Keratinocyte (primary cell): ENCODE results near the gene KAT2B. TPM values are rescaled to one million over a fixed set of nuclear protein-coding genes. Genes with fewer than 3 reads are reported as not detected.

ENCODE experiments used
- DNase-seq: peaks from one replicate; pipeline ENCODE4 v3.0.0-alpha.2; 2011; ENCODE audit warnings: low read depth, missing footprints, low spot score
- FAIRE-seq: peaks from 2 replicates; lab custom pipeline; 2011; peaks lifted over from hg19 to GRCh38; lab: Jason Lieb, UNC
- H2AFZ ChIP-seq: 2 replicates; pipeline ENCODE4 v1.6.0; 2012; ENCODE audit warnings: low read length, control low read depth, inconsistent platforms; ENCODE audit not compliant: control insufficient read depth
- H3K27ac ChIP-seq: 2 replicates; pipeline ENCODE4 v1.5.1; 2011; ENCODE audit warnings: low read length; ENCODE audit not compliant: control insufficient read depth, insufficient read depth
- H3K27me3 ChIP-seq: 3 replicates; pipeline ENCODE4 v1.6.0; 2011; ENCODE audit warnings: low read length; ENCODE audit not compliant: control insufficient read depth, insufficient read depth; ENCODE audit errors: extremely low read depth
- H3K36me3 ChIP-seq, 2 experiments: 2 replicates in 1 of 2; 3 replicates in 1 of 2; pipeline ENCODE4 v1.5.1; 2011; ENCODE audit warnings: low read length in 2 of 2, mild to moderate bottlenecking in 1 of 2; ENCODE audit not compliant: control insufficient read depth in 2 of 2, insufficient read depth in 2 of 2; ENCODE audit errors: extremely low read depth in 1 of 2
- H3K4me1 ChIP-seq: 3 replicates; pipeline ENCODE4 v1.5.1; 2011; ENCODE audit warnings: low read length; ENCODE audit not compliant: control insufficient read depth, insufficient read depth; ENCODE audit errors: extremely low read depth
- H3K4me2 ChIP-seq: 3 replicates; pipeline ENCODE4 v1.6.0; 2011; ENCODE audit warnings: low read depth, low read length; ENCODE audit not compliant: control insufficient read depth, insufficient read depth; ENCODE audit errors: extremely low read depth
- H3K4me3 ChIP-seq, 3 experiments: fragments of 200-600 bp in 1 of 3; sonication (generic) in 1 of 3; 2 replicates in 2 of 3; 3 replicates in 1 of 3; pipeline ENCODE4 v1.5.1; 2011 to 2016; ENCODE audit warnings: low read length in 3 of 3, mild to moderate bottlenecking in 3 of 3, control low read depth in 2 of 3, inconsistent platforms in 1 of 3, low read depth in 1 of 3, mixed read lengths in 1 of 3, mixed run types in 1 of 3, moderate library complexity in 1 of 3; ENCODE audit not compliant: control insufficient read depth in 2 of 3, insufficient read depth in 2 of 3; ENCODE audit errors: extremely low read depth in 1 of 3
- H3K79me2 ChIP-seq: 2 replicates; pipeline ENCODE4 v1.6.0; 2012; ENCODE audit warnings: low read length; ENCODE audit not compliant: control insufficient read depth, insufficient read depth
- H3K9ac ChIP-seq: 3 replicates; pipeline ENCODE4 v1.6.0; 2011; ENCODE audit warnings: low read length; ENCODE audit not compliant: control insufficient read depth, insufficient read depth; ENCODE audit errors: extremely low read depth
- H3K9me1 ChIP-seq: 3 replicates; pipeline ENCODE4 v1.6.0; 2011; ENCODE audit warnings: low read length; ENCODE audit not compliant: control insufficient read depth, insufficient read depth; ENCODE audit errors: extremely low read depth
- H3K9me3 ChIP-seq: 2 replicates; pipeline ENCODE4 v1.5.1; 2012; ENCODE audit warnings: low read depth, low read length; ENCODE audit not compliant: control insufficient read depth
- H4K20me1 ChIP-seq: 3 replicates; pipeline ENCODE4 v1.6.0; 2011; ENCODE audit warnings: low read length; ENCODE audit not compliant: control insufficient read depth, insufficient read depth; ENCODE audit errors: extremely low read depth
- EZH2 ChIP-seq: IDR thresholded peaks from one replicate; pipeline ENCODE4 v1.6.1; 2012; ENCODE audit warnings: inconsistent platforms, mild to moderate bottlenecking, low read length, moderate library complexity
- dilution Hi-C: fragments of 300-500 bp; cut with MboI; formaldehyde crosslinking; loops from one replicate; pipeline ENCODE4 v1.7.0; 2020; ENCODE audit warnings: low sequenced_read_pairs; ENCODE audit not compliant: extremely low pct_ligation_motif_present
- polyA plus RNA-seq, 5 experiments: library from polyadenylated mRNA; depleted of rRNA in 3 of 5; stranded (reverse) in 3 of 5; stranded (forward) in 1 of 5; unstranded in 1 of 5; fragments of >200 nt; gene quantifications; 1 replicate in 1 of 5; 2 replicates in 3 of 5; 3 replicates in 1 of 5; pipeline versions ENCODE4 v1.2.1 to v1.2.3, GENCODE V29; 2011 to 2012; ENCODE audit warnings: missing spikeins in 2 of 5, low read depth in 1 of 5, low replicate concordance in 1 of 5
- TF ChIP-seq, protein P1 (sequence below), 3 experiments: IDR thresholded peaks in 1 of 3; conservative IDR thresholded peaks in 1 of 3; optimal IDR thresholded peaks in 1 of 3; 2 replicates in 2 of 3; 3 replicates in 1 of 3; pipeline versions ENCODE3 to v1.5.1; 2011; ENCODE audit warnings: low read length in 3 of 3, mild to moderate bottlenecking in 3 of 3, moderate library complexity in 2 of 3, control low read depth in 1 of 3, inconsistent platforms in 1 of 3; ENCODE audit not compliant: insufficient read depth in 2 of 3; ENCODE audit errors: extremely low read depth in 1 of 3

Gene KAT2B
- polyA plus RNA-seq, 1 donor (not counting 4 experiments of a cell fraction or from before 2014, with no cell fraction given) = 4.6 TPM

DNA sequence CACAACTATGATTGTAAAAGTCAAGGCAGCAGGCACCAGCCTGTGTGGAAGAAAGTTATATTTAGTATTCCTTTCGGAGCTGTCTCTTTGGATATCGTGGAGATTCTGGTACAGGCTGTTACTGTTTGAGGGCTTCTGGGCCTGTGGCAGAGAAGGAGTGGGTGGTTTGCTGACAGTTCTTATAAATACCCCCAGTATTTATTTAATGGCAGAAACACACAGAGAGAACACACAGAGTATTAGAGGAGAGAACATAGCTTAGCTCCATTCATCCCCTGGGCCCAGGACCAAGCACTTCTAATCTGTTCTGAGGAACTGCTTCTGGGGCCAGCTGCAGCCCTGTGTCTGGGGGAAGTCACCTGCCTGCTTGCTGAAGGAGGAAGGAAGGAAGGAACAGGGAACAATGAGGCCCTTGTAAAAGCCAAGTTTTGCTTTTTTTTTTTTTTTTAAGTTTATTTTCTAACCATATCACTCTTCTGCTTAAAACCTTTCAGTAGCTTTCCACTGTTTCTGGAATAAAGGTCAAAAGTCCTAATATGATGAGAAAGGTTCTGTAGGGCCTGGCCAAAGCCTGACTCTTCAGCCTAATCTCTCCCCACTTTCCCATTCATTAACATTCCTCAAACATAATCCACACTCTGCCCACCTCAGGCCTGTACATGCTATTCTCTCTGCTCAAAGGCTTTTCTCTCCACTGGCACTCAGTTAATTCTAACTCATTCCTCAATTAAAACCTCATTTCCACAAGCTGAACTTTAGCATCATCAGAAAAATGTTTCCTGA is 16.4 kb upstream of the KAT2B start:
- Histone ChIP-seq H3K27me3 (no peaks in the 10 kb centered on the region), H2AFZ (no peak overlapping the region), H3K9ac (no peak overlapping the region), H3K9me1 (no peaks in the 10 kb centered on the region), H4K20me1 (no peaks in the 10 kb centered on the region), H3K27ac (no peak overlapping the region), H3K79me2 (no peaks in the 10 kb centered on the region), H3K4me2 (no peak overlapping the region), H3K9me3 (no peaks in the 10 kb centered on the region), H3K4me3 (no peak overlapping the region), H3K4me1 (no peaks in the 10 kb centered on the region), H3K36me3 (no peaks in the 10 kb centered on the region)
- DNase-seq = no peak
- TF ChIP-seq, protein P1, sequence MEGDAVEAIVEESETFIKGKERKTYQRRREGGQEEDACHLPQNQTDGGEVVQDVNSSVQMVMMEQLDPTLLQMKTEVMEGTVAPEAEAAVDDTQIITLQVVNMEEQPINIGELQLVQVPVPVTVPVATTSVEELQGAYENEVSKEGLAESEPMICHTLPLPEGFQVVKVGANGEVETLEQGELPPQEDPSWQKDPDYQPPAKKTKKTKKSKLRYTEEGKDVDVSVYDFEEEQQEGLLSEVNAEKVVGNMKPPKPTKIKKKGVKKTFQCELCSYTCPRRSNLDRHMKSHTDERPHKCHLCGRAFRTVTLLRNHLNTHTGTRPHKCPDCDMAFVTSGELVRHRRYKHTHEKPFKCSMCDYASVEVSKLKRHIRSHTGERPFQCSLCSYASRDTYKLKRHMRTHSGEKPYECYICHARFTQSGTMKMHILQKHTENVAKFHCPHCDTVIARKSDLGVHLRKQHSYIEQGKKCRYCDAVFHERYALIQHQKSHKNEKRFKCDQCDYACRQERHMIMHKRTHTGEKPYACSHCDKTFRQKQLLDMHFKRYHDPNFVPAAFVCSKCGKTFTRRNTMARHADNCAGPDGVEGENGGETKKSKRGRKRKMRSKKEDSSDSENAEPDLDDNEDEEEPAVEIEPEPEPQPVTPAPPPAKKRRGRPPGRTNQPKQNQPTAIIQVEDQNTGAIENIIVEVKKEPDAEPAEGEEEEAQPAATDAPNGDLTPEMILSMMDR (optimal IDR thresholded peaks at IDR 0.05 in 1 of 3, IDR thresholded peaks at IDR 0.05 in 1 of 3, conservative IDR thresholded peaks at IDR 0.05 in 1 of 3; ENCODE audit: extremely low read depth in 1 of 3, insufficient read depth in 2 of 3, low read length in 3 of 3) = no peak
- TF ChIP-seq EZH2 = no peak
- dilution Hi-C loops = no loop called here
- FAIRE-seq = no peak

DNA sequence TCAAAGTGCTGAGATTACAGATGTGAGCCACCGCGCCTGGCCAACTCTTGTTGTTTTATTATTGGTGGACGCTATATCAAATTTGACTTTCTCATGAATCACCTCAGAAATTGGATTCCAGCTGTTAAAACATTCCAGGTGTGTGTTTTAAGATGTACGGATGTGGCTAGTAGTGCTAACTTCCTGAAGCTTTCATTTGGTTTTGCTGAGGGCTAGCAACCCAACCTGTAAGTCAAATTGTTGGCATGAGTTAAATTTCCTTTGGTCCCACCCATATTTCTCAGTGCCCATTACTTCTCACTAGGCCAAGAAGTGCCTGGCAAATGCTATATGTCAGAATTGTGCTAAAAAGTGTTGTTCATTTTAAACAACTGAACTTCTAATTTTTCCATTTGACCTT is 13.1 kb upstream of the KAT2B start:
- TF ChIP-seq EZH2 = no peak
- TF ChIP-seq, protein P1 (optimal IDR thresholded peaks at IDR 0.05 in 1 of 3, IDR thresholded peaks at IDR 0.05 in 1 of 3, conservative IDR thresholded peaks at IDR 0.05 in 1 of 3; ENCODE audit: extremely low read depth in 1 of 3, insufficient read depth in 2 of 3, low read length in 3 of 3) = no peak
- Histone ChIP-seq H2AFZ (no peak overlapping the region), H3K9me1 (no peaks in the 10 kb centered on the region), H3K27ac (no peak overlapping the region), H3K4me1 (no peaks in the 10 kb centered on the region), H3K9ac (no peak overlapping the region), H3K79me2 (no peaks in the 10 kb centered on the region), H3K36me3 (no peaks in the 10 kb centered on the region), H3K9me3 (no peaks in the 10 kb centered on the region), H3K4me3 (no peak overlapping the region), H3K27me3 (no peaks in the 10 kb centered on the region), H3K4me2 (no peak overlapping the region), H4K20me1 (no peaks in the 10 kb centered on the region)
- DNase-seq (no peak), FAIRE-seq (no peak)
- dilution Hi-C loops = no loop called here
